Activated naive CD4-positive, alpha-beta T cell treated with anti-CD3 and anti-CD28 coated beads, Interleukin-2, amount 50 U/mL, for 72 hours (primary cell): Measurements from ENCODE around the gene IL36B. TPM values are rescaled to one million over a fixed set of nuclear protein-coding genes. Genes with fewer than 3 reads are reported as not detected.

Experiments
- ATAC-seq, 2 donors: fragments of 150-1000 bp; cut with Tn5 transposase; 2 replicates each; pipeline ENCODE4 v1.10.0; 2021; ENCODE audit warnings: mild to moderate bottlenecking in 2 of 2, moderate library complexity in 2 of 2
- DNase-seq, 2 donors: peaks; one replicate each; pipeline ENCODE4 v3.0.0; 2021 to 2022; ENCODE audit warnings: low spot score in 2 of 2
- H3K27ac Mint-ChIP-seq, 2 donors: one replicate each; pipeline ENCODE4 v1.8.0; 2022; ENCODE audit warnings: mild to moderate bottlenecking in 2 of 2, mixed read lengths in 2 of 2
- H3K36me3 Mint-ChIP-seq, 2 donors: one replicate each; pipeline ENCODE4 v1.8.0; 2022; ENCODE audit warnings: mixed read lengths in 2 of 2
- H3K9me3 Mint-ChIP-seq, 2 donors: one replicate each; pipeline ENCODE4 v1.8.0; 2022; ENCODE audit warnings: mixed read lengths in 2 of 2
- total RNA-seq, 2 donors: library from RNA; stranded (reverse); gene quantifications; one replicate each; pipeline ENCODE4 v1.2.3, GENCODE V29; 2022

The IL36B gene
- total RNA-seq, 2 donors from 2014 or later: not detected

- no peak for DNase-seq
- Mint-ChIP-seq H3K27ac (no peak overlapping the region), H3K9me3 (no peaks in the 10 kb centered on the region), H3K36me3 (no peaks in the 10 kb centered on the region)
- ATAC-seq: no peak
These were observed 14.4 kb downstream of the IL36B start for GRCh38 chr2:113038291-113038690.

- no peak for ATAC-seq
- Mint-ChIP-seq H3K36me3 (no peaks in the 10 kb centered on the region), H3K27ac (no peak overlapping the region), H3K9me3 (no peaks in the 10 kb centered on the region)
- no peak for DNase-seq
These were observed 15.9 kb downstream of the IL36B start for GRCh38 chr2:113036763-113037162.

- DNase-seq (no peak), ATAC-seq (no peak)
- no peaks in the 10 kb centered on the region for H3K36me3 Mint-ChIP-seq
- peaks cover 0 to 5% of the 10 kb centered on the region in 2 donors for H3K9me3 Mint-ChIP-seq
- H3K27ac Mint-ChIP-seq: no peak overlapping the region
These were observed 18.7 kb downstream of the IL36B start for GRCh38 chr2:113034016-113034415.

- peaks cover 0 to 5% of the 10 kb centered on the region in 2 donors for H3K9me3 Mint-ChIP-seq
- no peaks in the 10 kb centered on the region for H3K36me3 Mint-ChIP-seq
- DNase-seq (no peak), ATAC-seq (no peak)
- no peak overlapping the region for H3K27ac Mint-ChIP-seq
These were observed 19.9 kb downstream of the IL36B start for GRCh38 chr2:113032737-113033136.

GRCh38 chr2:113028112-113028511 is 24.6 kb downstream of the IL36B start:
- peaks cover 0 to 5% of the 10 kb centered on the region in 2 donors for H3K9me3 Mint-ChIP-seq
- no peaks in the 10 kb centered on the region for H3K36me3 Mint-ChIP-seq
- ATAC-seq (no peak), DNase-seq (no peak)
- no peak overlapping the region for H3K27ac Mint-ChIP-seq

GRCh38 chr2:113027691-113028090 is 25.0 kb downstream of the IL36B start:
- no peaks in the 10 kb centered on the region for H3K36me3 Mint-ChIP-seq
- H3K27ac Mint-ChIP-seq: no peak overlapping the region
- no peak for DNase-seq
- no peak for ATAC-seq
- peaks cover 0 to 5% of the 10 kb centered on the region in 2 donors for H3K9me3 Mint-ChIP-seq

- ATAC-seq (no peak), DNase-seq (no peak)
- H3K36me3 Mint-ChIP-seq: no peaks in the 10 kb centered on the region
- peaks cover 0 to 5% of the 10 kb centered on the region in 2 donors for H3K9me3 Mint-ChIP-seq
- no peak overlapping the region for H3K27ac Mint-ChIP-seq
These were observed 26.9 kb downstream of the IL36B start for GRCh38 chr2:113025737-113026136.

- no peak overlapping the region for H3K27ac Mint-ChIP-seq
- ATAC-seq (no peak), DNase-seq (no peak)
- H3K36me3 Mint-ChIP-seq: no peaks in the 10 kb centered on the region
- peaks cover 2 to 5% of the 10 kb centered on the region in 2 donors for H3K9me3 Mint-ChIP-seq
These were observed 27.9 kb downstream of the IL36B start for GRCh38 chr2:113024764-113025163.

- no peak overlapping the region for H3K27ac Mint-ChIP-seq
- DNase-seq (no peak), ATAC-seq (no peak)
- H3K9me3 Mint-ChIP-seq: peaks cover 6 to 18% of the 10 kb centered on the region in 2 donors
- peaks cover 0 to 5% of the 10 kb centered on the region in 2 donors for H3K36me3 Mint-ChIP-seq
These were observed 31.4 kb downstream of the IL36B start for GRCh38 chr2:113021312-113021711.

- ATAC-seq (no peak), DNase-seq (no peak)
- Mint-ChIP-seq H3K9me3 (peaks cover 6 to 18% of the 10 kb centered on the region in 2 donors), H3K36me3 (peaks cover 0 to 5% of the 10 kb centered on the region in 2 donors), H3K27ac (no peak overlapping the region)
These were observed 34.2 kb downstream of the IL36B start for GRCh38 chr2:113018509-113018908.

GRCh38 chr2:113015655-113016054 is 37.0 kb downstream of the IL36B start:
- ATAC-seq (peak in 1 of 2 donors; percentile 67), DNase-seq (no peak)
- Mint-ChIP-seq H3K27ac (no peak overlapping the region), H3K9me3 (peaks cover 6 to 25% of the 10 kb centered on the region in 2 donors), H3K36me3 (peaks cover 0 to 10% of the 10 kb centered on the region in 2 donors)

GRCh38 chr2:113015042-113015441 is 37.6 kb downstream of the IL36B start:
- peaks cover 6 to 26% of the 10 kb centered on the region in 2 donors for H3K9me3 Mint-ChIP-seq

GRCh38 chr2:113014067-113014466 is 38.6 kb downstream of the IL36B start:
- no peak for DNase-seq
- ATAC-seq: no peak
- H3K9me3 Mint-ChIP-seq: peaks cover 0 to 26% of the 10 kb centered on the region in 2 donors
- no peak overlapping the region for H3K27ac Mint-ChIP-seq
- peaks cover 0 to 6% of the 10 kb centered on the region in 2 donors for H3K36me3 Mint-ChIP-seq

More at GRCh38 chr2:113015042-113015441, 37.6 kb downstream of the IL36B start:
- no peak overlapping the region for H3K27ac Mint-ChIP-seq
- DNase-seq: no peak
- ATAC-seq: no peak
- H3K36me3 Mint-ChIP-seq: peaks cover 0 to 10% of the 10 kb centered on the region in 2 donors

- ATAC-seq (no peak), DNase-seq (no peak)
- peaks cover 0 to 19% of the 10 kb centered on the region in 2 donors for H3K9me3 Mint-ChIP-seq
- peaks cover 0 to 6% of the 10 kb centered on the region in 2 donors for H3K36me3 Mint-ChIP-seq
- H3K27ac Mint-ChIP-seq: no peak overlapping the region
These were observed 39.4 kb downstream of the IL36B start for GRCh38 chr2:113013336-113013661.

GRCh38 chr2:113012436-113013335 is 40.0 kb downstream of the IL36B start:
- Mint-ChIP-seq H3K36me3 (peaks cover 0 to 6% of the 10 kb centered on the region in 2 donors), H3K9me3 (peaks cover 0 to 16% of the 10 kb centered on the region in 2 donors), H3K27ac (no peak overlapping the region)
- DNase-seq: no peak
- no peak for ATAC-seq

GRCh38 chr2:113011108-113011507 is 41.6 kb downstream of the IL36B start:
- Mint-ChIP-seq H3K27ac (no peak overlapping the region), H3K36me3 (peaks cover 0 to 6% of the 10 kb centered on the region in 2 donors), H3K9me3 (peaks cover 0 to 9% of the 10 kb centered on the region in 2 donors)
- DNase-seq (no peak), ATAC-seq (no peak)

GRCh38 chr2:113010088-113010487 is 42.6 kb downstream of the IL36B start:
- DNase-seq (no peak), ATAC-seq (no peak)
- H3K36me3 Mint-ChIP-seq: peaks cover 0 to 6% of the 10 kb centered on the region in 2 donors
- H3K9me3 Mint-ChIP-seq: peaks cover 0 to 13% of the 10 kb centered on the region in 2 donors
- no peak overlapping the region for H3K27ac Mint-ChIP-seq

GRCh38 chr2:113009622-113010021 is 43.0 kb downstream of the IL36B start:
- peaks cover 0 to 13% of the 10 kb centered on the region in 2 donors for H3K9me3 Mint-ChIP-seq
- DNase-seq: no peak
- no peak overlapping the region for H3K27ac Mint-ChIP-seq
- no peak for ATAC-seq
- H3K36me3 Mint-ChIP-seq: peaks cover 0 to 6% of the 10 kb centered on the region in 2 donors
